GM11168 (cell line): ENCODE data around the gene GLI1.
"Not testable (repeated sequence)": the region's sequence is repeated elsewhere in the genome, so short reads cannot be mapped to it uniquely, and the experiment has no call there.

Experiments used
- in situ Hi-C: fragments of 300-500 bp; cut with MboI; formaldehyde crosslinking; loops from one replicate; pipeline ENCODE4 v1.12.0; 2022; ENCODE audit warnings: low sequenced_read_pairs; ENCODE audit not compliant: unreplicated experiment

Gene GLI1

GRCh38 chr12:57459750-57460467 lies at the start of gene GLI1:
Gene GLI1 (plus strand): TSS chr12:57459785. CDS start chr12:57463692, 3,907 bp downstream.
- in situ Hi-C loops: loop anchor here (5.0 kb wide), 1 partner anchor 148 kb away; no protein-coding TSS in a partner anchor

GRCh38 chr12:57410534-57410933 lies 49.1 kb upstream of the GLI1 start:
- in situ Hi-C loops: no loop called here

GRCh38 chr12:57414160-57414559 lies 45.4 kb upstream of the GLI1 start:
- in situ Hi-C loops: not testable (repeated sequence)

- in situ Hi-C loops: no loop called here
Measured at GRCh38 chr12:57415088-57415487, 44.5 kb upstream of the GLI1 start.

GRCh38 chr12:57416039-57416996 lies 43.3 kb upstream of the GLI1 start:
- in situ Hi-C loops: no loop called here

GRCh38 chr12:57418255-57418654 lies 41.3 kb upstream of the GLI1 start:
- in situ Hi-C loops: no loop called here

DNA sequence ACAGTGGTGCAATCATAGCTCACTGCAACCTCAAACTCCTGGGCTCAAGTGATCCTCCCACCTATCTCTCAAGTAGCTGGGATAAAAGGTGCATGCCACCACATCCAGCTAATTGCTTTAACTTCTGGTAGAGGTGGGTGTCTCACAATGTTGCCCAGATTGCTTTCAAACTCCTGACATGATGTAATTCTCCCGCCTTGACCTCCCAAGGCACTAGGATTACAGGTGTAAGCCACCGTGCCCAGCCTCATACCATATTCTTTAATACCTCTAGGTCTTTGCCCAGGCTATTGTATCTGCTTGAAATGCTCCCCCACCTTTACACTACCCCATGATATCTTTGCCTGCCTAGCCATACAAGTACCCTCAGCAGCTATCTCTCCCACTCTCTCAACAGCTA lies 40.1 kb upstream of the GLI1 start:
- in situ Hi-C loops: no loop called here

GRCh38 chr12:57420482-57420881 lies 39.1 kb upstream of the GLI1 start:
- in situ Hi-C loops: no loop called here

GRCh38 chr12:57426948-57427347 lies 32.6 kb upstream of the GLI1 start:
- in situ Hi-C loops: not testable (repeated sequence)

DNA sequence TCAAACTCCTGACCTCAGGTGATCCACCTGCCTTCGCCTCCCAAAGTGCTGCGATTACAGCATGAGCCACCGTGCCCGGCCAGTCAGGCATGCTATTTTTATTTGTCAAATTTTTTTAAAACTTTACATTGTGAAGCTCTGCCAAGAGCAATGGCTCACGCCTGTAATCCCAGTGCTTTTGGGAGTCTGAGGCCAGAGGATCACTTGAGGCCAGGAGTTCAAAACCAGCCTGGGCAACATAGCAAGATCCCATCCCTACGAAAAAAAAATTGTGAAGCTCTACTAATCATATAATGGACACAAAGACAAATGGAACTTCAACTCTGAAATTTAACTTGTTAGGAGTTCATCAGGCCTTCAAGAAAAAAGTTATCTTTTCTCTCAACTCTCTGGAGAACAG lies 30.6 kb upstream of the GLI1 start:
- in situ Hi-C loops: no loop called here

GRCh38 chr12:57429473-57430111 lies 30.0 kb upstream of the GLI1 start:
- in situ Hi-C loops: no loop called here

DNA sequence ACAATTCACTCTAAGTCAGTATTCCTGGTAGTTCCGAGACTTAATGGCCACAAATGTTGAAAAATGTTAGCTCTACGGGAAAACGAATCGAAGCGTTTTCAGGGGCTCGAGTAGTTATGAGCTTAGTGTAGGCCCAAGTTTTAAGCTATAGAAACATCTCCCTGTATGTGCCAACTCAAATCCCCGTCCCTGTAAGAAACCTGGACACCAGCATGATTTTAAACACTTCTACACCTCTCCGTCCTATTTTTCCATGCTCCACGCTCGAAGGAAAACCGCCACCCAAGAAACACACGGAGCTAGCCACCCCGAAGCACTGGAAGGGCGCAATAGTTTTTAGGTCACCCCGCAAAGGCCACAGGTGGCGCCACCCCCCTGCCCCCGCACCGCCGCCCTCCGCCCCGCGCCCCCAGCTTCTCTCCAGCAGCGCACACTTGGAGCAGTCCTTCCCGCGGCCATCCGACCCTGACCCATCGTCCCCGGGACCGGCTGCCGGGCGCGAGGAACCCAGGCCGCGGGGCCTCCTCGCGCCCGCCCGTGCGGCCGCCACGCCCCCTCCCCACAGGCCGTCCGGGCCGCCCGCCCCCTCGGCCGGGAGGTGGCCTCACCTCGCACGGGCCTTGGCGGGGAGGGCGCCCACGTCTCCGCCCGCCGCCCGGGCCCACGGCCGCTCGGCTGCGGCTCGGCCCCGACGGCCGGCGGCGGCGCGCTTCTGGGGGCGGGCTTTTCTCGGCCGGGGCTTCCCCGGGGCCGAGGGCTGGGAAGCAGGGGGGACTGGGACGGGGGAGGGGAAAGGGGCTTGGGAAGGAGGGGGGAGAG lies 29.3 kb upstream of the GLI1 start:
- in situ Hi-C loops: no loop called here

GRCh38 chr12:57430931-57431566 lies 28.5 kb upstream of the GLI1 start, which contains the start of gene R3HDM2:
Gene R3HDM2 (minus strand): TSS chr12:57431043. CDS start chr12:57310428, 120,615 bp downstream.
- in situ Hi-C loops: no loop called here

DNA sequence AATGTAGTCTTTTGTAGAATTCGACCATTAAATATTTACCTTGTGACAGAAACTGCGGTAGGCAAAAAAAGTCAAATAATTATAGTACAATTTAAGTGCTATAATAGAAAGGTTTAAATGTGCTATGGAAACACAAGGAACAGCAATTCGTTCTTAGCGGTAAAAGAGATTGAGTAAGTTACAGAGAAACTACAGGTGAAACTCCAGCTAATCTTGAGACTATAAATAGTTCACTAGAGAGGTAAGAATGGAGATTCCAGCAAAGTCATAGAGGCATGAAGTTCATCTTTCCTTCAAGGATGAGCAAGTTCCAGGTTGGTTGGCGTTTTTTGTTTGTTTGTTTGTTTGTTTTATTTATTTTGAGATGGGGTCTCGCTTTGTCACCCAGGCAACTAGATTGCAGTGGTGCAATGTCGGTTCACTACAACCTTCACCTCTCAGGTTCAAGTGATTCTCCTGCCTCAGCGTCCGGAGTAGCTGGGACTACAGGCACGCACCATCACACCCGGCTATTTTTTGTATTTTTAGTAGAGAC lies 27.9 kb upstream of the GLI1 start:
- in situ Hi-C loops: no loop called here

DNA sequence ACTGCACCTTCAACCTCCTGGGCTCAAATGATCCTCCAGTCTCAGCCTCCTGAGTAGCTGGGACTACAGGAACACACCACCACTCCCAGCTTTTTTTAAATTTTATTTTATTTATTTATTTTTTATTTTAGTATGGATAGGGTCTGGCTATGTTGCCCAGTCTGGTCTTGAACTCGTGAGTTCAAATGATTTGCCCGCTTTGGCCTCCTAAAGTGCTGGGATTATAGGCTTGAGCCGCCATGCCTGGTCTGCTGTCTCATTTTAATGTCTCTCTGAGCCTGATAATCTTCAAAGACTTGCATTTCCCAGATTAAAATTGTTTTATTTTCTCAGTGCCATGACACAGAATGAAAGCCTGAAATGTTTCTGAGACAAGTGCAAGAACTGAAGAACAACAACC lies 26.2 kb upstream of the GLI1 start:
- in situ Hi-C loops: no loop called here

GRCh38 chr12:57434517-57435223 lies 24.9 kb upstream of the GLI1 start, which contains the start of gene INHBC:
Gene INHBC (plus strand): TSS chr12:57434784. CDS start chr12:57434887, 103 bp downstream.
- in situ Hi-C loops: no loop called here

DNA sequence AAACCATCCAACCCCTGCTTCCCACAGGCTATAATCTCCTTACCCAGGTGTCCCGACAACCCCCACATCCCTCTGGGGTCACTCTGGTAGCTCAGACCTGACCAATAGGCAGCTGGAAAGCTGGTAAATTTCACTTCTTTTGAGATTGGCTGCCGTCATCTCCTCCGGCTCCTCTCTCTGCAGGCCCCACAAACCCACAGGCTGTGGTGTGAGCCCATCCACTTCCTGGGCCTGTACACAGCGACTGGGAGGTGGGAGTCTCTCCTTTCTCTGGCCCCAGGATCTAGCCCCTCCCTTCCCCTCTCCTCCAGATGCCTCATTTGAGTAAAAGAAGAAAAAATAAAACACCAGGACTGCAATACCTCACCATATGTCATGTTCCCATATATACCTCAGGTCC lies 24.3 kb upstream of the GLI1 start:
- in situ Hi-C loops: no loop called here

- in situ Hi-C loops: no loop called here
Measured at GRCh38 chr12:57438400-57438799, 21.2 kb upstream of the GLI1 start.
